Measurements from ENCODE around the gene ALDH1A1. TPM values are rescaled to one million over a fixed set of nuclear protein-coding genes. Genes with fewer than 3 reads are reported as not detected.
A peak's percentile ranks its signal among the peaks of the same experiment; 100 is the strongest.

ALDH1A1 gene
- total RNA-seq, 4 donors from 2014 or later = 184 to 561 (median 251) TPM

- no peak for TF ChIP-seq CTCF (IDR thresholded peaks at IDR 0.05)
- TF ChIP-seq POLR2A (IDR thresholded peaks at IDR 0.05) = no peak
- Histone ChIP-seq H3K4me1 (no peaks in the 10 kb centered on the region), H3K27ac (peak overlapping the region in 2 of 4 donors; percentile 30 to 34), H3K9me3 (no peaks in the 10 kb centered on the region), H3K27me3 (no peaks in the 10 kb centered on the region), H3K36me3 (no peaks in the 10 kb centered on the region), H3K4me3 (no peak overlapping the region)
- no peak for DNase-seq
Measured at GRCh38 chr9:72883875-72884274, 69.0 kb downstream of the ALDH1A1 start.

GRCh38 chr9:72882117-72882775, 70.6 kb downstream of the ALDH1A1 start:
- no peak for TF ChIP-seq POLR2A (IDR thresholded peaks at IDR 0.05)
- TF ChIP-seq CTCF (IDR thresholded peaks at IDR 0.05) = no peak
- no peak for DNase-seq

DNA sequence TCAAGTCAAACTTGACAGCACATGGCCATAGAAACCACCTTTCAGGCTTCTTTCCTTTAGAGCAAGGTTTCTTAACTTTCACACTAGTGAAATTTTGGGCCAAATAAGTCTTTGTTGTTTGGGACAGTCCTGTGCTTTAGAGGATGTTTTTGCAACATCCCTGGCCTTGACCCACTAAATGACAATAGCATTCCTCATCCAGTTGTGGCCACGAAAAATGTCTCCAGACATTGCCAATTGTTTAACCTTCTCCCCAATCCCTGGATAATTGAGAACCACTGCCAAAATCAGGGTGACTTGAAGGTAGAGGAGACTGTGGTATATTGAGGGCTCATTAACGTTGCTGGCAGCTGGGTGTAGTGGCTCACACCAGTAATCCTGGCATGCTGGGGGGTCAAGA, 72.0 kb downstream of the ALDH1A1 start:
- Histone ChIP-seq H3K36me3 (no peaks in the 10 kb centered on the region), H3K9me3 (no peaks in the 10 kb centered on the region), H3K27ac (no peak overlapping the region)

More at GRCh38 chr9:72882117-72882775, 70.6 kb downstream of the ALDH1A1 start:
- Histone ChIP-seq H3K27me3 (no peaks in the 10 kb centered on the region), H3K36me3 (no peaks in the 10 kb centered on the region), H3K4me1 (no peaks in the 10 kb centered on the region), H3K4me3 (no peak overlapping the region), H3K27ac (no peak overlapping the region), H3K9me3 (no peaks in the 10 kb centered on the region)

DNA sequence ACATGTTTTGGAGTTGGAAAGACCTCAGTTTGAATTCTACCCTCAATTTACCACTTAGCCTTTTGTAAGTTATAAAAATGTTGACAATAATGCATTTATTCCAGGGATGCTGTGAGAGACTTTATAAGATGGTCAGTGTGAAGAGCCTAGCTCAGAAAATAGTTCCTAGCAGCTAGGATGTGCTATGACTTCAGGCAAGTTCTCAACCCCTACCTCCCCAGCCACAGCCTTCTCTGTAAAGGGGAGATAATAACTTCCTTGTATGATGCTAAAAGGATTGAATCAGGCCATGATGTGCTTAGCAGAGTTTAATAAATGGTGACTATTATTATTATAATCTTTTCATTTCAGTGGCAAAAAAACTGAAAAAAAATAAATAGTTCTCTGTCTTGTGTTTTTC, 77.6 kb downstream of the ALDH1A1 start:
- H3K4me3 ChIP-seq = no peak overlapping the region
- H3K27ac ChIP-seq = no peak overlapping the region
- no peaks in the 10 kb centered on the region for H3K36me3 ChIP-seq
- H3K9me3 ChIP-seq = no peaks in the 10 kb centered on the region
- H3K27me3 ChIP-seq = no peaks in the 10 kb centered on the region
- no peak for TF ChIP-seq CTCF (IDR thresholded peaks at IDR 0.05)
- TF ChIP-seq POLR2A (IDR thresholded peaks at IDR 0.05) = no peak
- no peak for DNase-seq
- H3K4me1 ChIP-seq = no peaks in the 10 kb centered on the region

More for the DNA sequence above, 72.0 kb downstream of the ALDH1A1 start:
- DNase-seq = no peak
- TF ChIP-seq CTCF (IDR thresholded peaks at IDR 0.05) (no peak), POLR2A (IDR thresholded peaks at IDR 0.05) (no peak)
- no peak overlapping the region for H3K4me3 ChIP-seq
- H3K4me1 ChIP-seq = no peaks in the 10 kb centered on the region
- H3K27me3 ChIP-seq = no peaks in the 10 kb centered on the region

GRCh38 chr9:72874344-72874743, 78.5 kb downstream of the ALDH1A1 start:
- no peak overlapping the region for H3K27ac ChIP-seq
- no peaks in the 10 kb centered on the region for H3K27me3 ChIP-seq
- no peak overlapping the region for H3K4me3 ChIP-seq
- no peak for DNase-seq
- no peaks in the 10 kb centered on the region for H3K4me1 ChIP-seq
- TF ChIP-seq POLR2A (IDR thresholded peaks at IDR 0.05) (no peak), CTCF (IDR thresholded peaks at IDR 0.05) (no peak)
- H3K9me3 ChIP-seq = no peaks in the 10 kb centered on the region
- H3K36me3 ChIP-seq = no peaks in the 10 kb centered on the region

Data from Peyer's patch (tissue), 4 donors.